Caco-2 (cell line): ENCODE data around the gene RBPMS2. TPM values are rescaled to one million over a fixed set of nuclear protein-coding genes. Genes with fewer than 3 reads are reported as not detected.
A peak's percentile ranks its signal among the peaks of the same experiment; 100 is the strongest.

Source experiments
- BruUV-seq: library from RNA; stranded (reverse); fragments of 400-500 nt; replicated peaks from 2 replicates; lab custom pipeline; 2021; lab: Mats Ljungman, UMichigan
- CTCF ChIA-PET: fragments of 300-600 bp; sonication (Branson Sonifier 250); formaldehyde crosslinking; loops from one replicate; lab custom pipeline; 2022; ENCODE audit warnings: antibody characterized with exemption; lab: Charles Lee
- POLR2A ChIA-PET: fragments of 300-600 bp; sonication (Branson Sonifier 250); formaldehyde crosslinking; loops from one replicate; lab custom pipeline; 2022; ENCODE audit warnings: antibody characterized with exemption; lab: Charles Lee
- DNase-seq, 2 experiments: peaks; one replicate each; pipeline versions ENCODE4 v3.0.0 to v3.0.0-alpha.2; 2020 to 2022
- H3K27me3 ChIP-seq: replicated peaks from 2 replicates; pipeline ENCODE4 v1.6.0; 2011; ENCODE audit warnings: low read length; ENCODE audit not compliant: control insufficient read depth, insufficient read depth
- H3K36me3 ChIP-seq: 2 replicates; pipeline ENCODE4 v1.5.1; 2011; ENCODE audit warnings: low read length; ENCODE audit not compliant: control insufficient read depth, insufficient read depth
- H3K4me1 ChIP-seq: fragments of 250-450 bp; sonication (Bioruptor Pico); 2 replicates; pipeline ENCODE4 v1.5.1; 2020; ENCODE audit warnings: mild to moderate bottlenecking
- H3K4me3 ChIP-seq: 2 replicates; pipeline ENCODE4 v1.5.1; 2011; ENCODE audit warnings: low read depth, mild to moderate bottlenecking, control low read depth, low read length
- H3K9me3 ChIP-seq: fragments of 250-450 bp; sonication (Bioruptor Pico); 2 replicates; pipeline ENCODE4 v1.5.1; 2020; ENCODE audit warnings: mild to moderate bottlenecking, moderate library complexity
- H3K27ac Mint-ChIP-seq: one replicate; pipeline ENCODE4 v1.8.0; 2022; ENCODE audit warnings: mixed read lengths; ENCODE audit not compliant: unreplicated experiment
- H3K27me3 Mint-ChIP-seq: one replicate; pipeline ENCODE4 v1.8.0; 2022; ENCODE audit warnings: mixed read lengths; ENCODE audit not compliant: insufficient read depth, unreplicated experiment
- H3K36me3 Mint-ChIP-seq: one replicate; pipeline ENCODE4 v1.8.0; 2022; ENCODE audit warnings: mild to moderate bottlenecking, mixed read lengths; ENCODE audit not compliant: insufficient read depth, unreplicated experiment
- H3K4me1 Mint-ChIP-seq: one replicate; pipeline ENCODE4 v1.8.0; 2022; ENCODE audit warnings: low read depth, mixed read lengths; ENCODE audit not compliant: unreplicated experiment
- H3K4me3 Mint-ChIP-seq: one replicate; pipeline ENCODE4 v1.8.0; 2022; ENCODE audit warnings: mild to moderate bottlenecking, moderate library complexity, mixed read lengths; ENCODE audit not compliant: unreplicated experiment
- H3K9me3 Mint-ChIP-seq: one replicate; pipeline ENCODE4 v1.8.0; 2022; ENCODE audit warnings: mixed read lengths; ENCODE audit not compliant: unreplicated experiment
- intact Hi-C: fragments of 100-400 bp; cut with micrococcal nuclease; formaldehyde crosslinking; loops from one replicate; pipeline ENCODE4 v1.10.0; 2022; ENCODE audit not compliant: unreplicated experiment
- total RNA-seq: library from RNA; stranded (reverse); gene quantifications from 2 replicates; pipeline ENCODE4 v1.2.3, GENCODE V29; 2022
- TF ChIP-seq, protein P1 (sequence below), 2 experiments: fragments of 200-600 bp in 1 of 2; IDR thresholded peaks; 1 replicate in 1 of 2; 2 replicates in 1 of 2; pipeline versions ENCODE4 v1.5.1 to v1.8.0; 2011 to 2022; ENCODE audit warnings: antibody characterized with exemption in 1 of 2, control low read depth in 1 of 2, inconsistent platforms in 1 of 2, low read depth in 1 of 2, low read length in 1 of 2, mild to moderate bottlenecking in 1 of 2, moderate library complexity in 1 of 2; ENCODE audit not compliant: insufficient read depth in 1 of 2, severe bottlenecking in 1 of 2, unreplicated experiment in 1 of 2

RBPMS2 gene
- total RNA-seq, 1 experiment from 2014 or later: 9.3 TPM

DNA sequence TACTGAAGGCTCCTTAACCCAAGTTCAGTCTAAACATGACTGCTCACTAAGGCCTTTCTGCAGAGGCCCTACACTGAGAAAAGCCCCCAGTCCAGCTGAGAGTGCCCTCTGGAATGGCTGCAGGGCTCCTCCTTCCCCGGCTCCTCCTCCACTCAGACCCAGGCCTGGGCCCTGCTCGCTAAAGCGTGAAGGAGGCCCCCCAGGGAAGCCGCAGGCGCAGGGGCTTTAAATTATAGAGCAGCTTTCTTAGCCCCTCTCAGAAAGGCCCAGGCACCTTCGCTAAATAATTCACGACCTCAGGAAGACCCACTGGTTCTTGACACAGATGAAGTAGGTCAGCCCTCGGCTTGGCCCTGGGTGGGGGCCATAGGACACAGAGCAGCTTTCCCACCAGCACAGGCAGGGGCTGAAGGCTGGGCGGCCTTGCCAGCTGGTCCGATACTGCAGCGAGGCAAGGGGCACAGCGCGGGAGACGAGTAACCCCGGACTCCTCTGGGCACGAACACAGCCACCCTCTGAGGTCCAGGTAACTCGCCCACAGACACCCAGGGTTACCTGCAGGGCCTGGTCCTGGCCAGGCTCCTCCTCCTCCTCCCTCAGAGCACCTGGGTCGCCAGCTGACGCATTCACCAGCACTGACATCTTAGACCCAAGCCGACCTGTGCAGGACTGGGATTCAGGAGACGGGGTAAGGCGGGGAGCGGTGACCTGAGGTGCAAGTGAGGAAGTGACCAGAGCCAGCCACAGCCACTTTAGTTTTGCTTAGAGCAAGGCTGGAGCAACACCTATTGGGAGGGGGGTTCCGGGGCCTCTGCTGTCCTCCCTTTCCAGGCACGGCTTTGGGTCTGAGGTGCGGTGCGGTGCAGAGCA lies 36.9 kb downstream of the RBPMS2 start:
- Mint-ChIP-seq H3K36me3 (no peaks in the 10 kb centered on the region), H3K27ac (no peak overlapping the region), H3K4me3 (no peak overlapping the region), H3K9me3 (no peaks in the 10 kb centered on the region), H3K27me3 (no peaks in the 10 kb centered on the region), H3K4me1 (no peaks in the 10 kb centered on the region)
- Histone ChIP-seq H3K9me3 (no peaks in the 10 kb centered on the region), H3K4me1 (no peaks in the 10 kb centered on the region), H3K36me3 (no peaks in the 10 kb centered on the region), H3K4me3 (no peak overlapping the region), H3K27me3 (no peaks in the 10 kb centered on the region)
- ChIA-PET CTCF (interaction anchor here (0.9 kb wide), 1 partner anchor 10 kb away, joined by 5 read pairs; no protein-coding TSS in a partner anchor), POLR2A (no interaction called here)
- BruUV-seq: no TSS peak
- intact Hi-C loops: no loop called here
- no peak for DNase-seq
- TF ChIP-seq, protein P1, sequence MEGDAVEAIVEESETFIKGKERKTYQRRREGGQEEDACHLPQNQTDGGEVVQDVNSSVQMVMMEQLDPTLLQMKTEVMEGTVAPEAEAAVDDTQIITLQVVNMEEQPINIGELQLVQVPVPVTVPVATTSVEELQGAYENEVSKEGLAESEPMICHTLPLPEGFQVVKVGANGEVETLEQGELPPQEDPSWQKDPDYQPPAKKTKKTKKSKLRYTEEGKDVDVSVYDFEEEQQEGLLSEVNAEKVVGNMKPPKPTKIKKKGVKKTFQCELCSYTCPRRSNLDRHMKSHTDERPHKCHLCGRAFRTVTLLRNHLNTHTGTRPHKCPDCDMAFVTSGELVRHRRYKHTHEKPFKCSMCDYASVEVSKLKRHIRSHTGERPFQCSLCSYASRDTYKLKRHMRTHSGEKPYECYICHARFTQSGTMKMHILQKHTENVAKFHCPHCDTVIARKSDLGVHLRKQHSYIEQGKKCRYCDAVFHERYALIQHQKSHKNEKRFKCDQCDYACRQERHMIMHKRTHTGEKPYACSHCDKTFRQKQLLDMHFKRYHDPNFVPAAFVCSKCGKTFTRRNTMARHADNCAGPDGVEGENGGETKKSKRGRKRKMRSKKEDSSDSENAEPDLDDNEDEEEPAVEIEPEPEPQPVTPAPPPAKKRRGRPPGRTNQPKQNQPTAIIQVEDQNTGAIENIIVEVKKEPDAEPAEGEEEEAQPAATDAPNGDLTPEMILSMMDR (IDR thresholded peaks at IDR 0.05; ENCODE audit: insufficient read depth in 1 of 2, low read depth in 1 of 2, low read length in 1 of 2, severe bottlenecking in 1 of 2, unreplicated experiment in 1 of 2): no peak

DNA sequence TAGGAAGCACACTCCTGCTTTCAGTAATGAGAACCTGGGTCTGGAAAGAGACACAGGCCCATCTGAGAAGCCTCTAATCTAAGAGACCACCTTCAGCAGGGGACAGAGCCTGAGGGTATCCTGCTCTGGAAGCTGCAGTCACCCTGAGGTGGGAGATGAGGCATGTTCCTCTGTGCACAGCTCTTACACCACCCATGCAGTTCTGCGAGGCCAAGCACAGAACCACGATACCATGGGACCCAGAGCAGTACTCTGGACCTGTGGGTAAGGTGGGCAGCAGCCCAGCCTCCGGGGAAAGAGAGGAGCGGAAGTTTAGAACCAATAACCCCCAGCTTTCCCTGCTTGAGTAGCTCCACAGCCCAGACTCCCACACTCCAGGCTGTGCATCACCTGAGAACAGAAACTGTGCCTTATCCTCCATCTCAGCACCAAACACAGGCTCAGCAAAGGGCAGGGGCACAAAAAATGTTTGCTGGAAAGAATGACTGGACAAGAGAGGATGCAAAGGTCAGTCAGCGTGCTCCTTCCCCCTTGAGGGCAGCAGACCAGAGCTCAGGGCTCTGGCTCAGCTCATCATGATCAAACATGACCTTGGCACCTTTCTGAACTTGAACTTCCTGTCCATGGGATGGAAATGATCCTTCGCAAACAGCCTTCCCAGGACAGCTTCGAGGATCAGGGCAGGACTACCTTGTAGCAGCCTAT lies 43.1 kb downstream of the RBPMS2 start:
- no peak overlapping the region for H3K4me3 ChIP-seq
- no TSS peak for BruUV-seq
- H3K4me1 Mint-ChIP-seq: no peaks in the 10 kb centered on the region
- H3K27ac Mint-ChIP-seq: no peak overlapping the region
- ChIA-PET POLR2A (no interaction called here), CTCF (interaction anchor here (0.8 to 2.6 kb wide), 5 partner anchors 15 to 369 kb away, joined by 3 to 39 read pairs (median 3); no protein-coding TSS in a partner anchor)
- no peaks in the 10 kb centered on the region for H3K9me3 ChIP-seq
- no peaks in the 10 kb centered on the region for H3K27me3 ChIP-seq
- no peaks in the 10 kb centered on the region for H3K27me3 Mint-ChIP-seq
- H3K4me3 Mint-ChIP-seq: no peak overlapping the region
- DNase-seq: peak in 1 of 2 experiments; percentile 16
- H3K36me3 Mint-ChIP-seq: peaks cover 7% of the 10 kb centered on the region
- TF ChIP-seq, protein P1 (IDR thresholded peaks at IDR 0.05; ENCODE audit: insufficient read depth in 1 of 2, low read depth in 1 of 2, low read length in 1 of 2, severe bottlenecking in 1 of 2, unreplicated experiment in 1 of 2): no peak
- H3K36me3 ChIP-seq: no peaks in the 10 kb centered on the region
- H3K4me1 ChIP-seq: no peaks in the 10 kb centered on the region
- no peaks in the 10 kb centered on the region for H3K9me3 Mint-ChIP-seq
- intact Hi-C loops: no loop called here

DNA sequence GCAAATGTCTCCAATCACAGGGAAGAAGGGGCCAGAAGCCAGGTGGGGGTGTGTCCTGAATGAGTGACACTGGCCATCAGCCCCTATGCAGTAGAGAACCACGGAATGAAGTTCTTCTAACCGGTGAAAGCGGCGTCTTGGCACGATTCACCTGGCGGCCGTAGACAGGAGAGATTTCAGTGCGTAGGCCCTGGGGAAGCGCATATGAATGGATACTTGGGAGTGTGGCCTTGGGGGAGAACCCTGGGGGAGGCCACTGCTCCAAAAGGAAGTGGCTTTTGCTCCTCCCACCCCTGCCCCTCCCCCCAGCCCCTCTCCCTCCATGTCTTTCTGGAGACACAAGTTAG lies 43.6 kb downstream of the RBPMS2 start:
- Histone ChIP-seq H3K9me3 (no peaks in the 10 kb centered on the region), H3K36me3 (no peaks in the 10 kb centered on the region), H3K4me1 (no peaks in the 10 kb centered on the region), H3K4me3 (no peak overlapping the region), H3K27me3 (no peaks in the 10 kb centered on the region)
- intact Hi-C loops: loop anchor here (1.0 kb wide), 1 partner anchor 79 kb away; no protein-coding TSS in a partner anchor
- H3K27ac Mint-ChIP-seq: no peak overlapping the region
- H3K4me1 Mint-ChIP-seq: no peaks in the 10 kb centered on the region
- no TSS peak for BruUV-seq
- no peaks in the 10 kb centered on the region for H3K27me3 Mint-ChIP-seq
- H3K9me3 Mint-ChIP-seq: no peaks in the 10 kb centered on the region
- CTCF ChIA-PET: interaction anchor here (1.0 to 2.6 kb wide), 6 partner anchors 11 to 370 kb away, joined by 3 to 39 read pairs (median 3); no protein-coding TSS in a partner anchor
- no peak for DNase-seq
- POLR2A ChIA-PET: no interaction called here
- TF ChIP-seq, protein P1 (IDR thresholded peaks at IDR 0.05; ENCODE audit: insufficient read depth in 1 of 2, low read depth in 1 of 2, low read length in 1 of 2, severe bottlenecking in 1 of 2, unreplicated experiment in 1 of 2): no peak
- H3K4me3 Mint-ChIP-seq: no peak overlapping the region
- H3K36me3 Mint-ChIP-seq: peaks cover 7% of the 10 kb centered on the region
